ENCODE data around the gene TMEM143.

TMEM143 gene

GRCh38 chr19:48354332-48354992 lies 9.3 kb downstream of the TMEM143 start:
- no peak for DNase-seq

GRCh38 chr19:48353677-48354076 lies 10.1 kb downstream of the TMEM143 start:
- DNase-seq = no peak

DNA sequence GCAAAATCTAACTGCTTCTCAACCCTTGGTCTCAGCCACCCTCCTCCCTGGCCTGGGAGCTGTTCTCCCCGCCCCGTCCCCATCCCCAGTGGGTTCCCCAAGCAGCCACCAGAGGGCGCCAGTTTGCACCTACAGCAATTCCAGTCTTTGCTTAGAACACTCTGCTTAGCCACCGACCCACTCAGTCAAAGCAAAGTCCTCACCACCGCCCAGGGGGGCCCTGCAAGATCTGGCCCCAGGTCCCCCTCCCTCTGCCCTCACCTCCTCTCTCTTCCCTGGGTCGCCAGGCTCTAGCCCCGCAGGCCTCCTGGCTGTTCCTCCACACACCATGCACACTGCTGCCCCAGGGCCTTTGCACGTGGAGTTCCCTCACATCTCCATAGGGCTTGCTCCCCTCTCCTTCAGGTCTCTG lies 12.4 kb downstream of the TMEM143 start:
- DNase-seq = peak; percentile 68

DNA sequence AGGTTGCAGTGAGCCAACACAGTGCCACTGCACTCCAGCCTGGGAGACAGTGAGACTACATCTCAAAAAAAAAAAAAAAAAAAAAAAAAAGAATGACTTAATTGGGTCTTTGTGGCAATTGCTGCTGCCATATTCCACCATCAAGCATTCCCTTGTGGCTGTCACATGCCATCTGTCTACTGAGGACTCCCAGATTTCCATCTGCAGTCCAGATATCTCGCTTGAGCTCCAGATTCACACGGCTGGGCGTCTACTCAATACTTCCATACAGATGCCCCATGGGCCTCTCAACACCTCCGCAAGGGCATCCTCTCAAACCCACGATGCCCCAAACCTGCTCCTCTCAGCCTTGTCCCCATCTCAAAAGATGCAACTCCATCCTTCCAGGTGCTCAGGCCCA lies 12.9 kb downstream of the TMEM143 start:
- DNase-seq = no peak

DNA sequence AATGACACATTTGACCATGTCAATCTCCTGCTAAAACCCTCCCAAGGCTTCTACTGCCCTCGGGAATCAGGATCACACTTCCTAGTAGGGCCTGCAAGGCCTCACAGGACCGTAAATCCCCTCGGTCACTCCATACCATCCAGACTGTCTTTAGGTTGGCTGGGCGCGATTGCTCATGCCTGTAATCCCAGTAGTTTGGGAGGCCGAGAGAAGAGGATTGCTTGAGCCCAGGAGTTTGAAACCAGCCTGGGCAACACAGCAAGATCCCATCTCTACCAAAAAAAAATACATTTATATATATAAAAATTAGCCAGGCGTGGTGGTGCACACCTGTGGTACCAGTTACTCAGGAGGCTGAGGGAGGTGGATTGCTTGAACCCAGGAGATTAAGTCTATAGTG lies 15.0 kb downstream of the TMEM143 start:
- DNase-seq = no peak

DNA sequence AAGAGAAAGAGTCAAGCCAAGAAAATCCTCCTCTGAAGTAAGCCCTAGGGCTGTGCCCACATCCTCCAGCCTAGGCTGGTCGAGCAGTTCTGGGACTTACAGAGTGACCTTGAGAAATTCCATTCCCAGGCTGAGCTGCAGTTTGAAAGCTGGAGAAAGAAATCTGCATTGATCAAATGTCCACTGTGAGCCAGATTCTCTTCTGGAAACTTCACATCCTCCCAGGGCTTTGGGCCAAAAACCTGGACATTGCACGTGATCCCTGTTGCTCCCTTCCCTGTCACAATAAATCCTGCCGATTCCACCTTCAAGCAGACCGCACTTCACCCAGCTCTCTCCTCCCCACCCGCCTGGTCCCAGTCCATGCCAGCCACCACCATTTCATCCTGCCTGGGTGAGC lies 15.7 kb downstream of the TMEM143 start:
- DNase-seq = no peak

DNA sequence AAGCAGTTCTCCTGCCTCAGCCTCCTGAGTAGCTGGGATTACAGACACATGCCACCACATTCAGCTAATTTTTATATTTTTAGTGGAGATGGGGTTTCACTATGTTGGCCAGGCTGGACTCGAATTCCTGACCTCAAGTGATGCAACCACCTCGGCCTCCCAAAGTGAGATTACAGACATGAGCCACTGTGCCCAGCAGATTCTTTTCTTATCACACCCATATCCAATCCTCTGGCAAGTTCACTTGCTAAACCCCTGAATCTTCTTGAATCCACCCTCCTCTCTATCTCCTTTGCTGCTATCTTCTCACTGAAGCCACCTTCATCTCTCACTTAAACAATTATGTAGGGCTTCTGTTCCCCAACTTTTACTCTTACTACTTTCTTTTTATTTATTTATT lies 17.5 kb downstream of the TMEM143 start:
- no peak for DNase-seq

- no peak for DNase-seq
Measured at GRCh38 chr19:48344892-48345291, 18.8 kb downstream of the TMEM143 start.

DNA sequence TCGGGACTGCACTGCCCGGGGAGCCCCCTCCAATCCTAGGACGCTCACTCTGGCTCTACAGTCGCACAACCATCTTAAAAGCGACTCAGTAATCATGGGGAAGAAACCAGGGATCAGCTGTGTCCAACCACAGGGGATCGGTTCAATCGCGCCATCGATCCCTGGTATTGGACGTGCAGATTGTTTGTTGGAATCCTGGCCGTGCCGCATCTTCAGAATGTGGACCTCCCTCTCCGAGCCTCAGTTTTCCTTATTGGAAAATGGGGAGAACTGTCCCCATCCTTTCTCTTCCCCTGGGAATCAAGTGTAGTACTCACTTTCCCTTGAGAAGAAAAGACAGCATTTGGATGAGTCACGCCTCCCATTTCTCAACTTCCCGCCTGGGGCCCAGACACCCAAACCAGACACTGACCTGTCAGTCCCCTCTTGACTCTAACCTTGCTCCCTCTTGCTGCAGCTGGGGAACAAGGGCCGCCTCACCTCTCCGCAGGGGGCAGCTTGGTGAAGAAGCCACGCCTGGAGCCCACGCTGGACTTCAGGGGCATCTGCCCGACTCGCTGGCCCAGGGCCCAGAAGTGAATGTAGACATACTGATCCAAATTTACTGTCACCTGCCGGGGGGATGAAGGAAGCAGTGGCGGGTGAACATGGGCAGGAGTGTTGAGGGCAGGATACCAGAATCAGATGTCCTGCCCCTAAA lies 20.7 kb downstream of the TMEM143 start:
- DNase-seq = no peak

DNA sequence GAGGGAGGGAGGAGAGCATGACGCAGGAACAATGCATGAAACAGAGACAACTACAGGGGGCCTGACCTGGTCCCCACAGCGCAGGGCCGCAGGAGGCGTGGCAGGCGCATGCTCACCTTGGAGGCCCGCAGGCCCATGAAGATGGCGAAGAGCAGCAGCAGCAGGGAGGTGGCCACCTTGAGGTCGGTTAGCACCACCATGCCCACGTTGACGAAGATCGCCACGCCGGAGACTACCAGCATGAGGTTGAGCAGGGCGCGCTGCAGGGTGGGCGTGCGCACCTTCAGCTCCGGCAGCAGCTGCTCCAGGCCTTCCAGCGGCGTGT lies 21.4 kb downstream of the TMEM143 start:
- no peak for DNase-seq

DNA sequence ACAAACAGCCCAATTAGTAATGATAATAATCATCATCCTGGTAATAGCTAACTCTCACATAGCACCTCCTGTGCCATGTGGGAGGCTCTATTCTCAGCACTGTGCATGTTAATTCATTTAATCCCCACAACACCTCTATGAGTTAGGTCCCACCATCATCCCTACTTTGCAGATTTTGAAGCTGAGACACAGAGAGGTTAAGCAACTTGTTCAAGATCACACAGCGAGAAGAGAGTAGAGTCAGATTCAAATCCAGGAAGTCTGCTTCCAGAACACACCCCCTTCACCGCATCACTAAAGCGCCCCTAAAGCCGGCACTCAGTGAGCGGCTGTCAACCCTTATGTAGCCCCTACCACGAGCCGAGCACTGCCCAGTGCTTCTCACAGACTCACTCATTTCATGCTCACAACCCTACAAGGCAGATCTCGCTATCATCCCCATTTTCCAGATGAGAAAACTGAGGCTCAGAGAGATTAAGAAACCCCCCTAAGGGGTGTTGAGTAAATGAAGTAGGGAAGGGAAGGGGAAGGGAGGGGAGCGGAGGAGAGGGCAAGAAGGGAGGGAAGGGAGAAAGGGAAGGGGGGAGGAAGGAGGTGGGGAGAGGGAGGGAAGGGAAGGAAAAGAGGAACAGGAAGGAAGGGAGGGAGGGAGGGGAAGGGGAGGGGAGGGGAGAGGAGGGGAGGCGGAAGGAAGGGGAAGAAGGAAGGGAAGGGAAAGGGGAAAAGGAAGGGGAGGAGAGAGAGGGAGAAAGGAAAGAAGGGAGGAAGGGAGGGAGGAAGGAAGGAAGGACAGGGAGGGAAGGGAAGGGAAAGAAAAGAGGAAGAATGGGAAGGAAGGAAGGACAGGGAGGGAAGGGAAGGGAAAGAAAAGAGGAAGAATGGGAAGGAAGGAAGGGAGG lies 22.0 kb downstream of the TMEM143 start:
- no peak for DNase-seq

GRCh38 chr19:48340995-48341394 lies 22.7 kb downstream of the TMEM143 start:
- peak; percentile 14 for DNase-seq

DNA sequence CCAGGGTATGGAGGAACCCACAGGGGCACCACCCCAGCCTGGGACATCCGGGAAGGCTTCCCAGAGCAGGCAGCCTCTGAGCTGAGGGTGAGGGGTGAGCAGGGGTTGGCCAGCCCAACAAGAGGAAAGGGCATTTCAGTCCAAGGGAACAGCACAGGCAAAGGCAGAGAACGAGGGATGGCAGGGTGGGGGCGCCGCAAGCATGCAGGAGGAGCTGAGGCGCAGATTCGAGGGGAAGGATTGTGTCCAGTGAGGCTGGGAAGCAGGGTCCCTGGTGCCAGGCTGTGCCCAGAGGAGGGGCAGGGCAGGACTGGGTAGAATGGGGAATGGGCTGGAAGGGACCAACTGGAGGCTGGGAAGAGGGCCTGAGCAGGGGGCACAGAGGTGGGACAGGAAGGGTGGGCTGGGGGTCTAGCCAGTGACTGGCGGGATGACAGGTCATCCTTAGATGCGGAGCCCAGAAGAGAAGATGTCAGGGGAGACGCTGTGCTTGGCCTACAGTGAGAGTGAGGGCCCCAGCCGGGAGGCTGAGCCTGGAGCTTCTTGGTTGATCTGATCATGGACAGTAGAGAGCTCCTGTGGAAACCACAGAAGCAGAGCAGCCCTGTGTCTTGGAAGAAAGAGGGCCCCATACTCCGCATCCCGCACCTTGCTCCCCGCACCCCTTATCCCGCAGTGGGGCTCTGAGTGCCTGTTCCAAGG lies 24.8 kb downstream of the TMEM143 start:
- no peak for DNase-seq

DNA sequence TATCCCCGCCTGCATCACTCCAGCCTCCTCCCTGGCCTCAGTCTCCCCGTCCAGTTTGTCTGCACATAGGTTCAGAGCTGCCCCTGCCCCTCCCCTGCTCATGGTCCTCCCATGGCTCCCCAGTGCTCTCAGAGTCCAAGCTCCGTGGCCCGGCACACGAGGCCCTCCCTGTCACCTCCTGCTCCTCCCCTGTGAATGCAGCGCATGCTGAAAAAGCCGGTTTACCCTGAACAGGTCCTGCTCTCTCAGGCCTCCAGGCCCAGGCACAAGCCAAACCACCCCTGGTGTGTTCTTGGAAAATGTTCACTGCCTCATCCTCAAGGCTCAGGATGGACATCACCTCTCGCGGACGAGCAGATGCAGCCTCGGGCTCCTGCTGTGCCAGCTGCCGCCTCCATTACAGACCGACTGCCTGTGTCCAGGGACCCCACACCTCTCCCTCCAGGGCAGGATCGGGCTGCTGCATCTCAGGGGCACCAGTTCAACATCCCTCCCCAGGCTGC lies 25.4 kb downstream of the TMEM143 start:
- DNase-seq = no peak

DNA sequence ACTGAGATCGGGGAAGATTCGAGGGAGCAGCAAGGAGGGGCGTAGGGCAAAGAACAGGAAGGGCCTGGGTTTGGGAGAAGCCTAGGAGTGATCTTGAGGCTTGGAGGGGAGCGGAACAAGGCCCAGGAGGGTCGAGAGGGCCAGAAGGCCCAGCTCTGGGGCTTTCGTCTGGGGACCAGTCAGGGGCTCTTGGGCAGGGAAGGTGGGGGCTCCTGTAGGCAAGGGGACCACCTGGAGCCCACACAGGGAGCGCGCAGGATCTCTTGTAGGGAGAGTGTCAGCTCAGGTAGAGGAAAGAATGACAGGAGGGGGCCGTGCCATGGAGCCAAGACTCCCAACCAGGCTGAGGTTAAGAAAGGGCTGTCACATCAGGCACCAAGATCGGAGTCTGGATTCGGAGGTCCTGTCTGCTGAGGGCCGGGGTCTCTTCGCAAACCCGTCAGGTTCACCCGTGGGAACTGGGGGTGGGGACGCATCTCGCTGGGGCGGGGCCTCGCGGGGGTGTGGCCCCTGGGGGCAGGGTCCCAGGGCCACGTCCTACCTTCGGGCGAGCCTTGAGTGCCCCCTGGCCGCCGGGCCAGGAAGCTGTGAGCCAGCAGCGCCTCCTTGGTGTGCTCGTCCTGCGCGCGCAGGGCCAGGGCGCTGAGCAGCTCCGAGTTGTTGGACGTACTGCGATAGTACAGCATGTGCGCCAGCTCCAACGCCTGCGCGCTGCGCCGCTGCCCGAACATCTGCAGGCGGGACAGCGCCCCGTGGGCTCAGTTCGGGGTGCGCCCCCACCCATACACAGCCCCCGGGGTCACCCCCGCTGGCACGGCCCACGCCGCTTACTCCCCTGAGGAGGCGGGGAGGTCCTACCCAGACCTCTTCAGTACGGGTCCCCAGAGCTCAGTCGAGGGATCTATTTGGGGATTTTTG lies 30.0 kb downstream of the TMEM143 start:
- peak; percentile 94 for DNase-seq

GRCh38 chr19:48332662-48333466 lies 30.9 kb downstream of the TMEM143 start:
- DNase-seq = peak; percentile 97

- no peak for DNase-seq
Measured at GRCh38 chr19:48332351-48332661, 31.4 kb downstream of the TMEM143 start.

- peak; percentile 90 for DNase-seq
Measured at GRCh38 chr19:48330012-48330681, 33.6 kb downstream of the TMEM143 start.

- peak; percentile 33 for DNase-seq
Measured at GRCh38 chr19:48329167-48329891, 34.4 kb downstream of the TMEM143 start.
